CD4-positive, CD25-positive, alpha-beta regulatory T cell (primary cell): ENCODE measurements around the gene ST6GALNAC5. TPM values are rescaled to one million over a fixed set of nuclear protein-coding genes. Genes with fewer than 3 reads are reported as not detected.

ENCODE experiments used
- ATAC-seq, 2 donors: fragments of 150-1000 bp; cut with Tn5 transposase; one replicate each; pipeline ENCODE4 v1.10.0; 2021; ENCODE audit warnings: low read depth in 2 of 2, moderate number of reproducible peaks in 2 of 2, moderate library complexity in 1 of 2
- DNase-seq, 3 donors: peaks; one replicate each; pipeline versions ENCODE4 v3.0.0 to v3.0.0-alpha.2; 2012 to 2022; ENCODE audit warnings: mixed read lengths in 1 of 3
- H3K27ac ChIP-seq: one replicate; pipeline ENCODE4 v1.7.0; 2013; ENCODE audit warnings: mild to moderate bottlenecking, low read length; ENCODE audit not compliant: insufficient read depth, poor library complexity, severe bottlenecking
- H3K27me3 ChIP-seq: one replicate; pipeline ENCODE4 v1.7.0; 2013; ENCODE audit warnings: low read length; ENCODE audit not compliant: control insufficient read depth, insufficient read depth
- H3K36me3 ChIP-seq: one replicate; pipeline ENCODE4 v1.7.0; 2013; ENCODE audit warnings: mild to moderate bottlenecking, low read length, moderate library complexity; ENCODE audit not compliant: control insufficient read depth, insufficient read depth
- H3K4me1 ChIP-seq: 2 replicates; pipeline ENCODE4 v1.7.0; 2013; ENCODE audit warnings: mild to moderate bottlenecking, low read length; ENCODE audit not compliant: insufficient read depth, control insufficient read depth, poor library complexity, severe bottlenecking
- H3K4me3 ChIP-seq: one replicate; pipeline ENCODE4 v1.7.0; 2013; ENCODE audit warnings: low read depth, mild to moderate bottlenecking, low read length, moderate library complexity
- H3K9me3 ChIP-seq, 2 experiments: 1 replicate in 1 of 2; 2 replicates in 1 of 2; pipeline ENCODE4 v1.7.0; 2013; ENCODE audit warnings: low read length in 2 of 2, mild to moderate bottlenecking in 1 of 2, moderate library complexity in 1 of 2; ENCODE audit not compliant: control insufficient read depth in 2 of 2
- H3K27ac Mint-ChIP-seq, 3 donors: one replicate each; pipeline ENCODE4 v1.8.0; 2020 to 2022; ENCODE audit warnings: mild to moderate bottlenecking in 3 of 3, mixed read lengths in 3 of 3, moderate library complexity in 2 of 3
- H3K27me3 Mint-ChIP-seq: one replicate; pipeline ENCODE4 v1.8.0; 2022; ENCODE audit warnings: mild to moderate bottlenecking, mixed read lengths
- H3K36me3 Mint-ChIP-seq: one replicate; pipeline ENCODE4 v1.8.0; 2020; ENCODE audit warnings: mixed read lengths
- H3K4me1 Mint-ChIP-seq, 4 donors: one replicate each; pipeline ENCODE4 v1.8.0; 2020 to 2022; ENCODE audit warnings: mixed read lengths in 4 of 4, mild to moderate bottlenecking in 1 of 4
- H3K4me3 Mint-ChIP-seq, 4 donors: one replicate each; pipeline ENCODE4 v1.8.0; 2020 to 2022; ENCODE audit warnings: mild to moderate bottlenecking in 4 of 4, mixed read lengths in 4 of 4, moderate library complexity in 3 of 4
- H3K9me3 Mint-ChIP-seq, 7 donors: one replicate each; pipeline ENCODE4 v1.8.0; 2020 to 2022; ENCODE audit warnings: mixed read lengths in 7 of 7, mild to moderate bottlenecking in 3 of 7, moderate library complexity in 2 of 7
- polyA plus RNA-seq, 4 donors: library from polyadenylated mRNA; unstranded; fragments of 300-500 nt; fragmentation: Illumina TruSeq; gene quantifications; one replicate each; pipeline ENCODE4 v1.2.3, GENCODE V29; 2021
- total RNA-seq: library from RNA; stranded (reverse); gene quantifications from one replicate; pipeline ENCODE4 v1.2.3, GENCODE V29; 2022

The ST6GALNAC5 gene
- total and polyA plus RNA-seq, 5 donors from 2014 or later, result 0.30 TPM; not detected in 4

- no peak for ATAC-seq
- H3K4me1 ChIP-seq, result no peaks in the 10 kb centered on the region
- no peaks in the 10 kb centered on the region for H3K36me3 ChIP-seq
- no peak overlapping the region for H3K4me3 ChIP-seq
- no peak overlapping the region for H3K27ac ChIP-seq
- Mint-ChIP-seq H3K27ac (no peak overlapping the region), H3K9me3 (peaks cover 0 to 1% (median 0%) of the 10 kb centered on the region in 7 donors), H3K36me3 (no peaks in the 10 kb centered on the region), H3K27me3 (peaks cover 7% of the 10 kb centered on the region), H3K4me3 (no peak overlapping the region), H3K4me1 (no peaks in the 10 kb centered on the region)
- H3K27me3 ChIP-seq, result peaks cover 2% of the 10 kb centered on the region
- DNase-seq, result no peak
- no peaks in the 10 kb centered on the region for H3K9me3 ChIP-seq
Observed at GRCh38 chr1:77016386-77016985, 149.2 kb downstream of the ST6GALNAC5 start.

GRCh38 chr1:77018311-77018710, 151.0 kb downstream of the ST6GALNAC5 start:
- ATAC-seq (no peak), DNase-seq (no peak)
- no peaks in the 10 kb centered on the region for H3K36me3 ChIP-seq
- Mint-ChIP-seq H3K4me1 (no peaks in the 10 kb centered on the region), H3K4me3 (no peak overlapping the region), H3K9me3 (peaks cover 0 to 1% (median 0%) of the 10 kb centered on the region in 7 donors), H3K36me3 (no peaks in the 10 kb centered on the region), H3K27me3 (peaks cover 4% of the 10 kb centered on the region), H3K27ac (no peak overlapping the region)
- H3K4me1 ChIP-seq, result no peaks in the 10 kb centered on the region
- no peaks in the 10 kb centered on the region for H3K9me3 ChIP-seq
- no peak overlapping the region for H3K4me3 ChIP-seq
- peaks cover 2% of the 10 kb centered on the region for H3K27me3 ChIP-seq
- no peak overlapping the region for H3K27ac ChIP-seq

- no peaks in the 10 kb centered on the region for H3K9me3 ChIP-seq
- H3K36me3 ChIP-seq, result no peaks in the 10 kb centered on the region
- peaks cover 2% of the 10 kb centered on the region for H3K27me3 ChIP-seq
- peaks cover 0 to 1% (median 0%) of the 10 kb centered on the region in 7 donors for H3K9me3 Mint-ChIP-seq
- H3K27ac ChIP-seq, result no peak overlapping the region
- DNase-seq (no peak), ATAC-seq (no peak)
- no peaks in the 10 kb centered on the region for H3K4me1 ChIP-seq
- H3K4me3 ChIP-seq, result no peak overlapping the region
- no peak overlapping the region for H3K27ac Mint-ChIP-seq
- no peaks in the 10 kb centered on the region for H3K4me1 Mint-ChIP-seq
- H3K36me3 Mint-ChIP-seq, result no peaks in the 10 kb centered on the region
- no peak overlapping the region for H3K4me3 Mint-ChIP-seq
- H3K27me3 Mint-ChIP-seq, result peaks cover 2% of the 10 kb centered on the region
Observed at GRCh38 chr1:77018761-77019160, 151.5 kb downstream of the ST6GALNAC5 start.

- no peak overlapping the region for H3K27ac Mint-ChIP-seq
- no peaks in the 10 kb centered on the region for H3K4me1 ChIP-seq
- no peaks in the 10 kb centered on the region for H3K4me1 Mint-ChIP-seq
- no peak overlapping the region for H3K4me3 ChIP-seq
- H3K27me3 Mint-ChIP-seq, result peaks cover 4% of the 10 kb centered on the region
- no peak overlapping the region for H3K27ac ChIP-seq
- no peaks in the 10 kb centered on the region for H3K9me3 ChIP-seq
- DNase-seq, result no peak
- no peak overlapping the region for H3K4me3 Mint-ChIP-seq
- no peaks in the 10 kb centered on the region for H3K36me3 ChIP-seq
- ATAC-seq, result no peak
- H3K36me3 Mint-ChIP-seq, result no peaks in the 10 kb centered on the region
- H3K9me3 Mint-ChIP-seq, result peaks cover 0 to 1% (median 0%) of the 10 kb centered on the region in 7 donors
- H3K27me3 ChIP-seq, result peaks cover 2% of the 10 kb centered on the region
Observed at GRCh38 chr1:77021732-77022131, 154.5 kb downstream of the ST6GALNAC5 start.

- no peaks in the 10 kb centered on the region for H3K9me3 Mint-ChIP-seq
- peaks cover 8% of the 10 kb centered on the region for H3K27me3 Mint-ChIP-seq
- ATAC-seq (no peak), DNase-seq (no peak)
- Histone ChIP-seq H3K27me3 (peaks cover 3% of the 10 kb centered on the region), H3K4me1 (no peaks in the 10 kb centered on the region), H3K27ac (no peak overlapping the region), H3K36me3 (no peaks in the 10 kb centered on the region), H3K9me3 (no peaks in the 10 kb centered on the region), H3K4me3 (no peak overlapping the region)
- no peaks in the 10 kb centered on the region for H3K4me1 Mint-ChIP-seq
- no peaks in the 10 kb centered on the region for H3K36me3 Mint-ChIP-seq
- H3K27ac Mint-ChIP-seq, result no peak overlapping the region
- H3K4me3 Mint-ChIP-seq, result no peak overlapping the region
Observed at GRCh38 chr1:77024500-77024899, 157.2 kb downstream of the ST6GALNAC5 start.

- Mint-ChIP-seq H3K4me1 (no peaks in the 10 kb centered on the region), H3K27ac (no peak overlapping the region), H3K9me3 (no peaks in the 10 kb centered on the region), H3K27me3 (peaks cover 8% of the 10 kb centered on the region), H3K36me3 (no peaks in the 10 kb centered on the region), H3K4me3 (no peak overlapping the region)
- no peaks in the 10 kb centered on the region for H3K36me3 ChIP-seq
- H3K27me3 ChIP-seq, result peaks cover 3% of the 10 kb centered on the region
- no peak for DNase-seq
- no peak overlapping the region for H3K27ac ChIP-seq
- no peak for ATAC-seq
- H3K4me3 ChIP-seq, result no peak overlapping the region
- no peaks in the 10 kb centered on the region for H3K4me1 ChIP-seq
- no peaks in the 10 kb centered on the region for H3K9me3 ChIP-seq
Observed at GRCh38 chr1:77025599-77025998, 158.3 kb downstream of the ST6GALNAC5 start.

GRCh38 chr1:77026135-77026534, 158.9 kb downstream of the ST6GALNAC5 start:
- Histone ChIP-seq H3K4me3 (no peak overlapping the region), H3K4me1 (no peaks in the 10 kb centered on the region), H3K27me3 (peaks cover 3% of the 10 kb centered on the region), H3K27ac (no peak overlapping the region), H3K36me3 (no peaks in the 10 kb centered on the region), H3K9me3 (no peaks in the 10 kb centered on the region)
- no peaks in the 10 kb centered on the region for H3K36me3 Mint-ChIP-seq
- no peak overlapping the region for H3K4me3 Mint-ChIP-seq
- no peak overlapping the region for H3K27ac Mint-ChIP-seq
- ATAC-seq (no peak), DNase-seq (no peak)
- no peaks in the 10 kb centered on the region for H3K9me3 Mint-ChIP-seq
- peaks cover 8% of the 10 kb centered on the region for H3K27me3 Mint-ChIP-seq
- no peaks in the 10 kb centered on the region for H3K4me1 Mint-ChIP-seq

- no peaks in the 10 kb centered on the region for H3K9me3 ChIP-seq
- peaks cover 3% of the 10 kb centered on the region for H3K27me3 ChIP-seq
- H3K36me3 ChIP-seq, result no peaks in the 10 kb centered on the region
- no peak overlapping the region for H3K4me3 ChIP-seq
- peaks cover 8% of the 10 kb centered on the region for H3K27me3 Mint-ChIP-seq
- H3K4me1 ChIP-seq, result no peaks in the 10 kb centered on the region
- no peak overlapping the region for H3K27ac Mint-ChIP-seq
- DNase-seq (no peak), ATAC-seq (no peak)
- no peak overlapping the region for H3K27ac ChIP-seq
- H3K4me3 Mint-ChIP-seq, result no peak overlapping the region
- no peaks in the 10 kb centered on the region for H3K36me3 Mint-ChIP-seq
- no peaks in the 10 kb centered on the region for H3K4me1 Mint-ChIP-seq
- no peaks in the 10 kb centered on the region for H3K9me3 Mint-ChIP-seq
Observed at GRCh38 chr1:77026640-77027039, 159.4 kb downstream of the ST6GALNAC5 start.
